Calu3 (cell line): Measurements from ENCODE around the gene RAB4A. TPM values are rescaled to one million over a fixed set of nuclear protein-coding genes. Genes with fewer than 3 reads are reported as not detected.

Source experiments
- BruUV-seq: library from RNA; stranded (reverse); fragments of 400-500 nt; replicated peaks from 2 replicates; lab custom pipeline; 2021; lab: Mats Ljungman, UMichigan
- CTCF ChIA-PET: fragments of 300-600 bp; sonication (Branson Sonifier 250); formaldehyde crosslinking; loops from one replicate; lab custom pipeline; 2022; ENCODE audit warnings: antibody characterized with exemption; lab: Charles Lee
- DNase-seq: peaks from one replicate; pipeline ENCODE4 v3.0.0; 2022
- H3K27ac Mint-ChIP-seq: one replicate; pipeline ENCODE4 v1.8.0; 2022; ENCODE audit warnings: mixed read lengths; ENCODE audit not compliant: unreplicated experiment
- H3K27me3 Mint-ChIP-seq: one replicate; pipeline ENCODE4 v1.8.0; 2022; ENCODE audit warnings: mixed read lengths; ENCODE audit not compliant: unreplicated experiment
- H3K36me3 Mint-ChIP-seq: one replicate; pipeline ENCODE4 v1.8.0; 2022; ENCODE audit warnings: mild to moderate bottlenecking, moderate library complexity, mixed read lengths; ENCODE audit not compliant: insufficient read depth, unreplicated experiment
- H3K4me1 Mint-ChIP-seq: one replicate; pipeline ENCODE4 v1.8.0; 2022; ENCODE audit warnings: mild to moderate bottlenecking, low read depth, mixed read lengths; ENCODE audit not compliant: unreplicated experiment
- H3K4me3 Mint-ChIP-seq: one replicate; pipeline ENCODE4 v1.8.0; 2022; ENCODE audit warnings: mild to moderate bottlenecking, low read depth, moderate library complexity, mixed read lengths; ENCODE audit not compliant: unreplicated experiment
- H3K9me3 Mint-ChIP-seq: one replicate; pipeline ENCODE4 v1.8.0; 2022; ENCODE audit warnings: low read depth, mixed read lengths; ENCODE audit not compliant: unreplicated experiment
- CTCF ChIP-seq: fragments of 200-600 bp; IDR thresholded peaks from one replicate; pipeline ENCODE4 v1.8.0; 2022; ENCODE audit warnings: antibody characterized with exemption; ENCODE audit not compliant: unreplicated experiment
- intact Hi-C: fragments of 100-400 bp; cut with micrococcal nuclease; formaldehyde crosslinking; loops from one replicate; pipeline ENCODE4 v1.10.0; 2022; ENCODE audit not compliant: unreplicated experiment
- total RNA-seq: library from RNA; stranded (reverse); gene quantifications from 2 replicates; pipeline ENCODE4 v1.2.3, GENCODE V29; 2022

RAB4A gene
- total RNA-seq, 1 experiment from 2014 or later = 78.7 TPM

GRCh38 chr1:229266832-229267500, 3.9 kb upstream of the RAB4A start:
- no peak overlapping the region for H3K27ac Mint-ChIP-seq
- BruUV-seq = no TSS peak
- TF ChIP-seq CTCF = no peak
- intact Hi-C loops = no loop called here
- CTCF ChIA-PET = no interaction called here
- no peak for DNase-seq
- H3K9me3 Mint-ChIP-seq = no peaks in the 10 kb centered on the region
- no peak overlapping the region for H3K4me3 Mint-ChIP-seq
- H3K4me1 Mint-ChIP-seq = peaks cover 3% of the 10 kb centered on the region
- H3K27me3 Mint-ChIP-seq = no peaks in the 10 kb centered on the region
- H3K36me3 Mint-ChIP-seq = peaks cover 27% of the 10 kb centered on the region

- no peak for DNase-seq
- Mint-ChIP-seq H3K36me3 (peaks cover 33% of the 10 kb centered on the region), H3K27me3 (no peaks in the 10 kb centered on the region), H3K4me1 (peaks cover 16% of the 10 kb centered on the region), H3K9me3 (no peaks in the 10 kb centered on the region), H3K4me3 (no peak overlapping the region), H3K27ac (no peak overlapping the region)
- CTCF ChIA-PET = no interaction called here
- intact Hi-C loops = no loop called here
- no peak for TF ChIP-seq CTCF
- BruUV-seq = no TSS peak
Measured at GRCh38 chr1:229268505-229268904, 2.4 kb upstream of the RAB4A start.

GRCh38 chr1:229271448-229272159, 693 bp downstream of the RAB4A start:
- Mint-ChIP-seq H3K36me3 (peaks cover 33% of the 10 kb centered on the region), H3K9me3 (no peaks in the 10 kb centered on the region), H3K4me1 (peaks cover 29% of the 10 kb centered on the region), H3K27ac (peak overlapping the region; percentile 87), H3K27me3 (no peaks in the 10 kb centered on the region), H3K4me3 (peak overlapping the region; percentile 88)
- no TSS peak for BruUV-seq
- no peak for TF ChIP-seq CTCF
- CTCF ChIA-PET = interaction anchor here (0.6 kb wide), 1 partner anchor 584 kb away, joined by 3 read pairs; no protein-coding TSS in a partner anchor
- no peak for DNase-seq
- intact Hi-C loops = loop anchor here (2.0 kb wide), 1 partner anchor 69 kb away; no protein-coding TSS in a partner anchor

- DNase-seq = no peak
- CTCF ChIA-PET = no interaction called here
- peak overlapping the region; percentile 88 for H3K4me3 Mint-ChIP-seq
- H3K27ac Mint-ChIP-seq = peak overlapping the region; percentile 87
- peaks cover 29% of the 10 kb centered on the region for H3K4me1 Mint-ChIP-seq
- peaks cover 33% of the 10 kb centered on the region for H3K36me3 Mint-ChIP-seq
- no peak for TF ChIP-seq CTCF
- intact Hi-C loops = loop anchor here (2.0 kb wide), 1 partner anchor 68 kb away; no protein-coding TSS in a partner anchor
- no peaks in the 10 kb centered on the region for H3K9me3 Mint-ChIP-seq
- BruUV-seq = TSS peak; percentile 59
- no peaks in the 10 kb centered on the region for H3K27me3 Mint-ChIP-seq
Measured at GRCh38 chr1:229272164-229273158, 1.6 kb downstream of the RAB4A start.
